H9 (cell line): ENCODE measurements around the gene ALDH1A2. TPM values are rescaled to one million over a fixed set of nuclear protein-coding genes. Genes with fewer than 3 reads are reported as not detected.
A peak's percentile ranks its signal among the peaks of the same experiment; 100 is the strongest.

ENCODE experiments used
- DNase-seq: peaks from one replicate; pipeline ENCODE4 v3.0.0-alpha.2; 2017
- H2AFZ ChIP-seq: one replicate; pipeline ENCODE4 v1.6.1; 2013; ENCODE audit warnings: mild to moderate bottlenecking, low read length, control low read depth, moderate library complexity
- H2AK5ac ChIP-seq: 2 replicates; pipeline ENCODE4 v1.6.1; 2013; ENCODE audit warnings: low read length, control low read depth, mixed read lengths; ENCODE audit not compliant: insufficient read length
- H2BK120ac ChIP-seq: one replicate; pipeline ENCODE4 v1.6.1; 2013; ENCODE audit warnings: low read depth, mild to moderate bottlenecking, low read length, control low read depth, inconsistent platforms; ENCODE audit not compliant: poor library complexity, severe bottlenecking
- H2BK12ac ChIP-seq: 2 replicates; pipeline ENCODE4 v1.6.1; 2013; ENCODE audit warnings: low read length, control low read depth, mixed read lengths, low read depth; ENCODE audit not compliant: insufficient read length
- H2BK15ac ChIP-seq: 2 replicates; pipeline ENCODE4 v1.6.1; 2013; ENCODE audit warnings: low read depth, low read length, control low read depth
- H2BK20ac ChIP-seq: one replicate; pipeline ENCODE4 v1.6.1; 2013; ENCODE audit warnings: low read depth, mild to moderate bottlenecking, low read length, control low read depth, inconsistent platforms; ENCODE audit not compliant: poor library complexity, severe bottlenecking
- H2BK5ac ChIP-seq: 2 replicates; pipeline ENCODE4 v1.6.1; 2013; ENCODE audit warnings: low read length, control low read depth, mixed read lengths; ENCODE audit not compliant: insufficient read length
- H3K14ac ChIP-seq: 2 replicates; pipeline ENCODE4 v1.6.1; 2013; ENCODE audit warnings: low read length, control low read depth; ENCODE audit not compliant: insufficient read depth
- H3K18ac ChIP-seq: 2 replicates; pipeline ENCODE4 v1.6.1; 2013; ENCODE audit warnings: low read depth, mild to moderate bottlenecking, mixed read lengths, low read length, control low read depth; ENCODE audit not compliant: insufficient read length
- H3K23ac ChIP-seq: 2 replicates; pipeline ENCODE4 v1.6.1; 2013; ENCODE audit warnings: low read length, control low read depth, mixed read lengths, low read depth; ENCODE audit not compliant: insufficient read length
- H3K23me2 ChIP-seq: 2 replicates; pipeline ENCODE4 v1.6.1; 2013; ENCODE audit warnings: low read depth, mild to moderate bottlenecking, mixed read lengths, low read length, control low read depth; ENCODE audit not compliant: insufficient read length, poor library complexity, severe bottlenecking
- H3K27ac ChIP-seq: 2 replicates; pipeline ENCODE4 v1.5.1; 2013; ENCODE audit warnings: low read length, control low read depth, mixed read lengths, low read depth; ENCODE audit not compliant: insufficient read length
- H3K27me3 ChIP-seq: 2 replicates; pipeline ENCODE4 v1.6.1; 2013; ENCODE audit warnings: low read length, control low read depth, inconsistent platforms; ENCODE audit not compliant: insufficient read depth
- H3K4ac ChIP-seq: 2 replicates; pipeline ENCODE4 v1.6.1; 2013; ENCODE audit warnings: low read depth, mild to moderate bottlenecking, control low read depth, inconsistent platforms, low read length, moderate library complexity
- H3K4me1 ChIP-seq: 2 replicates; pipeline ENCODE4 v1.6.1; 2013; ENCODE audit warnings: low read length, control low read depth, inconsistent platforms; ENCODE audit not compliant: insufficient read depth
- H3K4me2 ChIP-seq: 2 replicates; pipeline ENCODE4 v1.6.1; 2013; ENCODE audit warnings: low read length, control low read depth, mixed read lengths; ENCODE audit not compliant: insufficient read length, insufficient read depth
- H3K56ac ChIP-seq: 2 replicates; pipeline ENCODE4 v1.6.1; 2013; ENCODE audit warnings: low read depth, mild to moderate bottlenecking, mixed read lengths, low read length, control low read depth; ENCODE audit not compliant: insufficient read length
- H3K79me1 ChIP-seq: 2 replicates; pipeline ENCODE4 v1.6.1; 2013; ENCODE audit warnings: low read depth, mild to moderate bottlenecking, moderate library complexity, low read length, control low read depth, inconsistent platforms; ENCODE audit not compliant: insufficient read depth, poor library complexity, severe bottlenecking
- H3K79me2 ChIP-seq: 2 replicates; pipeline ENCODE4 v1.6.1; 2013; ENCODE audit warnings: low read length, control low read depth, inconsistent platforms; ENCODE audit not compliant: insufficient read depth
- H3K9ac ChIP-seq: 2 replicates; pipeline ENCODE4 v1.6.1; 2013; ENCODE audit warnings: low read length, control low read depth, mixed read lengths; ENCODE audit not compliant: insufficient read length; ENCODE audit errors: extremely low read depth
- H3K9me3 ChIP-seq: one replicate; pipeline ENCODE4 v1.6.1; 2013; ENCODE audit warnings: low read depth, low read length, inconsistent platforms; ENCODE audit not compliant: control insufficient read depth
- H3T11ph ChIP-seq: one replicate; pipeline ENCODE4 v1.6.1; 2013; ENCODE audit warnings: mild to moderate bottlenecking, low read length, control low read depth, inconsistent platforms
- H4K20me1 ChIP-seq: one replicate; pipeline ENCODE4 v1.6.1; 2013; ENCODE audit not compliant: control insufficient read depth, insufficient read length, insufficient read depth
- H4K5ac ChIP-seq: 2 replicates; pipeline ENCODE4 v1.6.1; 2013; ENCODE audit warnings: low read depth, mild to moderate bottlenecking, mixed read lengths, low read length, control low read depth; ENCODE audit not compliant: insufficient read length
- H4K8ac ChIP-seq: replicated peaks from 2 replicates; pipeline ENCODE4 v1.6.1; 2013; ENCODE audit warnings: low read length, control low read depth, mixed read lengths, low read depth; ENCODE audit not compliant: insufficient read length
- H4K91ac ChIP-seq: 2 replicates; pipeline ENCODE4 v1.6.1; 2013; ENCODE audit warnings: low read depth, mild to moderate bottlenecking, moderate library complexity, mixed read lengths, low read length, control low read depth; ENCODE audit not compliant: insufficient read length
- H3K27ac Mint-ChIP-seq, 3 experiments: 2 replicates in 2 of 3; 3 replicates in 1 of 3; pipeline ENCODE4 v1.8.0; 2020 to 2021; ENCODE audit warnings: mixed read lengths in 3 of 3, mild to moderate bottlenecking in 1 of 3, moderate library complexity in 1 of 3
- H3K27me3 Mint-ChIP-seq: 2 replicates; pipeline ENCODE4 v1.8.0; 2021; ENCODE audit warnings: low read depth, mild to moderate bottlenecking, moderate library complexity, mixed read lengths
- H3K36me3 Mint-ChIP-seq, 3 experiments: 2 replicates in 2 of 3; 3 replicates in 1 of 3; pipeline ENCODE4 v1.8.0; 2020 to 2021; ENCODE audit warnings: low read depth in 3 of 3, mixed read lengths in 3 of 3; ENCODE audit not compliant: insufficient read depth in 1 of 3
- H3K4me1 Mint-ChIP-seq, 2 experiments: 2 replicates each; pipeline ENCODE4 v1.8.0; 2020; ENCODE audit warnings: mixed read lengths in 2 of 2
- H3K4me3 Mint-ChIP-seq, 2 experiments: 2 replicates in 1 of 2; 3 replicates in 1 of 2; pipeline ENCODE4 v1.8.0; 2020 to 2021; ENCODE audit warnings: mild to moderate bottlenecking in 2 of 2, mixed read lengths in 2 of 2, moderate library complexity in 1 of 2
- H3K9me3 Mint-ChIP-seq, 2 experiments: 2 replicates in 1 of 2; 3 replicates in 1 of 2; pipeline ENCODE4 v1.8.0; 2020; ENCODE audit warnings: mild to moderate bottlenecking in 2 of 2, mixed read lengths in 2 of 2, moderate library complexity in 1 of 2
- WGBS: extraction: QIAGEN DNeasy Blood & Tissue Kit; methylation state at CpG from one replicate; pipeline ENCODE4 v1.1.7; 2013; ENCODE audit warnings: missing lambda C conversion rate, low lambda C conversion rate, mixed read lengths; ENCODE audit not compliant: insufficient read length; ENCODE audit errors: extremely low coverage; 5-methylcytosine and 5-hydroxymethylcytosine counted together
- long read RNA-seq: library from polyadenylated mRNA; unstranded; transcript quantifications from one replicate; pipeline ENCODE4 v2.0.0, GENCODE V29; 2020
- total RNA-seq: library from RNA; stranded (reverse); gene quantifications from 2 replicates; pipeline ENCODE4 v1.2.1, GENCODE V29; 2021
- TF ChIP-seq, protein P1 (sequence below): fragments of 200-600 bp; sonication (generic); conservative IDR thresholded peaks from 3 replicates; pipeline ENCODE4 v1.8.0; 2021; ENCODE audit warnings: antibody characterized with exemption, mild to moderate bottlenecking

ALDH1A2 gene
- total RNA-seq: 0.31 and 0.72 TPM in 2 replicates
- long read RNA-seq, full-length matches to known transcripts: 1 of 1 reads
- long read RNA-seq, partial matches to known transcripts: 0 of 1 reads
- long read RNA-seq, other reads (novel, unspliced or antisense): 0 of 1 reads

GRCh38 chr15:58065445-58066041 lies at the start of gene ALDH1A2:
Gene ALDH1A2 (minus strand): TSS chr15:58065711. CDS start chr15:58065650, 61 bp downstream.
- no peaks in the 10 kb centered on the region for H3K4me1 ChIP-seq
- no peak within 1 kb of the TSS for H3K27ac ChIP-seq
- peaks cover 0 to 9% of the 10 kb centered on the region in 2 experiments; a peak in 1 of 5 replicates for H3K9me3 Mint-ChIP-seq
- H3K27ac Mint-ChIP-seq: no peak within 1 kb of the TSS
- H3K23ac ChIP-seq: no peak within 1 kb of the TSS
- H3K18ac ChIP-seq: no peak within 1 kb of the TSS
- H3T11ph ChIP-seq: no peak within 1 kb of the TSS
- no peak within 1 kb of the TSS for H2BK12ac ChIP-seq
- no peaks in the 10 kb centered on the region for H4K20me1 ChIP-seq
- no peak within 1 kb of the TSS for H3K14ac ChIP-seq
- H4K5ac ChIP-seq: no peak within 1 kb of the TSS
- H3K9ac ChIP-seq: no peak within 1 kb of the TSS
- no peaks in the 10 kb centered on the region for H3K9me3 ChIP-seq
- peak within 1 kb of the TSS; percentile 21 for H3K4me2 ChIP-seq
- H4K91ac ChIP-seq: no peak within 1 kb of the TSS
- H3K4me3 Mint-ChIP-seq: peak within 1 kb of the TSS; percentile 46 to 75
- no peak within 1 kb of the TSS for H2BK15ac ChIP-seq
- no peaks in the 10 kb centered on the region for H3K79me1 ChIP-seq
- H3K4ac ChIP-seq: no peak within 1 kb of the TSS
- peaks cover 88% of the 10 kb centered on the region for H3K27me3 Mint-ChIP-seq
- no peaks in the 10 kb centered on the region for H3K36me3 Mint-ChIP-seq
- H3K4me1 Mint-ChIP-seq: peaks cover 14 to 18% of the 10 kb centered on the region in 2 experiments
- no peak within 1 kb of the TSS for H2BK20ac ChIP-seq
- DNase-seq: peak; percentile 62
- no peak within 1 kb of the TSS for H2BK5ac ChIP-seq
- WGBS: no CpG with 5 or more reads among the region's 75 CpGs
- TF ChIP-seq, protein P1, sequence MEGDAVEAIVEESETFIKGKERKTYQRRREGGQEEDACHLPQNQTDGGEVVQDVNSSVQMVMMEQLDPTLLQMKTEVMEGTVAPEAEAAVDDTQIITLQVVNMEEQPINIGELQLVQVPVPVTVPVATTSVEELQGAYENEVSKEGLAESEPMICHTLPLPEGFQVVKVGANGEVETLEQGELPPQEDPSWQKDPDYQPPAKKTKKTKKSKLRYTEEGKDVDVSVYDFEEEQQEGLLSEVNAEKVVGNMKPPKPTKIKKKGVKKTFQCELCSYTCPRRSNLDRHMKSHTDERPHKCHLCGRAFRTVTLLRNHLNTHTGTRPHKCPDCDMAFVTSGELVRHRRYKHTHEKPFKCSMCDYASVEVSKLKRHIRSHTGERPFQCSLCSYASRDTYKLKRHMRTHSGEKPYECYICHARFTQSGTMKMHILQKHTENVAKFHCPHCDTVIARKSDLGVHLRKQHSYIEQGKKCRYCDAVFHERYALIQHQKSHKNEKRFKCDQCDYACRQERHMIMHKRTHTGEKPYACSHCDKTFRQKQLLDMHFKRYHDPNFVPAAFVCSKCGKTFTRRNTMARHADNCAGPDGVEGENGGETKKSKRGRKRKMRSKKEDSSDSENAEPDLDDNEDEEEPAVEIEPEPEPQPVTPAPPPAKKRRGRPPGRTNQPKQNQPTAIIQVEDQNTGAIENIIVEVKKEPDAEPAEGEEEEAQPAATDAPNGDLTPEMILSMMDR: no peak
- H4K8ac ChIP-seq: no peak within 1 kb of the TSS
- no peak within 1 kb of the TSS for H2AFZ ChIP-seq
- H3K27me3 ChIP-seq: peaks cover 46% of the 10 kb centered on the region
- no peak within 1 kb of the TSS for H3K56ac ChIP-seq
- peaks cover 12% of the 10 kb centered on the region for H3K23me2 ChIP-seq
- H2AK5ac ChIP-seq: no peak within 1 kb of the TSS
- H2BK120ac ChIP-seq: no peak within 1 kb of the TSS
- no peaks in the 10 kb centered on the region for H3K79me2 ChIP-seq
